Chondrocyte (in vitro differentiated cells): Measurements from ENCODE around the gene CCNO. TPM values are rescaled to one million over a fixed set of nuclear protein-coding genes. Genes with fewer than 3 reads are reported as not detected.
A peak's percentile ranks its signal among the peaks of the same experiment; 100 is the strongest.

Experiments used
- DNase-seq: peaks from one replicate; pipeline ENCODE4 v3.0.0; 2021; ENCODE audit warnings: mixed read lengths, low spot score
- H3K27ac Mint-ChIP-seq: one replicate; pipeline ENCODE4 v1.8.0; 2021; ENCODE audit warnings: mild to moderate bottlenecking, moderate library complexity, mixed read lengths; ENCODE audit not compliant: unreplicated experiment
- H3K27me3 Mint-ChIP-seq: 2 replicates; pipeline ENCODE4 v1.8.0; 2021; ENCODE audit warnings: low read depth, mixed read lengths
- H3K36me3 Mint-ChIP-seq: 2 replicates; pipeline ENCODE4 v1.8.0; 2021; ENCODE audit warnings: low read depth, mixed read lengths
- H3K4me1 Mint-ChIP-seq: 2 replicates; pipeline ENCODE4 v1.8.0; 2021; ENCODE audit warnings: low read depth, mild to moderate bottlenecking, mixed read lengths
- H3K4me3 Mint-ChIP-seq: one replicate; pipeline ENCODE4 v1.8.0; 2021; ENCODE audit warnings: mild to moderate bottlenecking, moderate library complexity, mixed read lengths; ENCODE audit not compliant: unreplicated experiment
- H3K9me3 Mint-ChIP-seq: 2 replicates; pipeline ENCODE4 v1.8.0; 2021; ENCODE audit warnings: low read depth, mixed read lengths
- CTCF ChIP-seq: fragments of 200-600 bp; sonication (generic); IDR thresholded peaks from 2 replicates; pipeline ENCODE4 v1.5.0; 2021; ENCODE audit warnings: antibody characterized with exemption, mild to moderate bottlenecking, moderate library complexity
- total RNA-seq: library from RNA; stranded (reverse); gene quantifications from 3 replicates; pipeline ENCODE4 v1.2.1, GENCODE V29; 2021

The CCNO gene
- total RNA-seq, 1 donor from 2014 or later, result 2.0 TPM

- no peak overlapping the region for H3K27ac Mint-ChIP-seq
- peak overlapping the region; percentile 51 for H3K4me3 Mint-ChIP-seq
- no peaks in the 10 kb centered on the region for H3K9me3 Mint-ChIP-seq
- DNase-seq, result no peak
- H3K27me3 Mint-ChIP-seq, result peaks cover 81% of the 10 kb centered on the region
- peaks cover 5% of the 10 kb centered on the region for H3K36me3 Mint-ChIP-seq
- peaks cover 26% of the 10 kb centered on the region for H3K4me1 Mint-ChIP-seq
- TF ChIP-seq CTCF, result no peak
Observed at GRCh38 chr5:55222985-55223811, 10.2 kb downstream of the CCNO start.

- TF ChIP-seq CTCF, result no peak
- H3K4me3 Mint-ChIP-seq, result no peak overlapping the region
- H3K27me3 Mint-ChIP-seq, result peaks cover 78% of the 10 kb centered on the region
- H3K4me1 Mint-ChIP-seq, result peaks cover 21% of the 10 kb centered on the region
- H3K36me3 Mint-ChIP-seq, result peaks cover 5% of the 10 kb centered on the region
- H3K9me3 Mint-ChIP-seq, result no peaks in the 10 kb centered on the region
- H3K27ac Mint-ChIP-seq, result no peak overlapping the region
- DNase-seq, result no peak
Observed at GRCh38 chr5:55222092-55222984, 11.1 kb downstream of the CCNO start.

GRCh38 chr5:55220433-55221185 is 12.8 kb downstream of the CCNO start:
- no peak overlapping the region for H3K27ac Mint-ChIP-seq
- no peaks in the 10 kb centered on the region for H3K9me3 Mint-ChIP-seq
- H3K27me3 Mint-ChIP-seq, result peaks cover 76% of the 10 kb centered on the region
- DNase-seq, result no peak
- H3K36me3 Mint-ChIP-seq, result peaks cover 5% of the 10 kb centered on the region
- H3K4me3 Mint-ChIP-seq, result peak overlapping the region; percentile 69
- peaks cover 19% of the 10 kb centered on the region for H3K4me1 Mint-ChIP-seq
- TF ChIP-seq CTCF, result peak; percentile 51

GRCh38 chr5:55219770-55220169 is 13.6 kb downstream of the CCNO start:
- Mint-ChIP-seq H3K27me3 (peaks cover 72% of the 10 kb centered on the region), H3K27ac (no peak overlapping the region), H3K4me1 (peaks cover 19% of the 10 kb centered on the region), H3K9me3 (no peaks in the 10 kb centered on the region), H3K4me3 (no peak overlapping the region), H3K36me3 (peaks cover 5% of the 10 kb centered on the region)
- no peak for TF ChIP-seq CTCF
- DNase-seq, result no peak

GRCh38 chr5:55218967-55219366 is 14.4 kb downstream of the CCNO start:
- TF ChIP-seq CTCF, result no peak
- H3K4me3 Mint-ChIP-seq, result no peak overlapping the region
- no peaks in the 10 kb centered on the region for H3K9me3 Mint-ChIP-seq
- peaks cover 68% of the 10 kb centered on the region for H3K27me3 Mint-ChIP-seq
- no peak overlapping the region for H3K27ac Mint-ChIP-seq
- DNase-seq, result no peak
- peaks cover 19% of the 10 kb centered on the region for H3K4me1 Mint-ChIP-seq
- H3K36me3 Mint-ChIP-seq, result peaks cover 5% of the 10 kb centered on the region
